Type B pancreatic cell (in vitro differentiated cells): Measurements from ENCODE around the gene PJA1. TPM values are rescaled to one million over a fixed set of nuclear protein-coding genes. Genes with fewer than 3 reads are reported as not detected.

Experiments used
- DNase-seq: peaks from one replicate; pipeline ENCODE4 v3.0.0; 2021; ENCODE audit warnings: mixed read lengths; ENCODE audit not compliant: unreplicated experiment; ENCODE audit errors: extremely low spot score
- H3K27ac Mint-ChIP-seq: 2 replicates; pipeline ENCODE4 v1.8.0; 2021; ENCODE audit warnings: mild to moderate bottlenecking, mixed read lengths
- H3K27me3 Mint-ChIP-seq: 2 replicates; pipeline ENCODE4 v1.8.0; 2021; ENCODE audit warnings: mixed read lengths
- H3K36me3 Mint-ChIP-seq: 2 replicates; pipeline ENCODE4 v1.8.0; 2021; ENCODE audit warnings: mixed read lengths
- H3K4me1 Mint-ChIP-seq: one replicate; pipeline ENCODE4 v1.8.0; 2021; ENCODE audit warnings: mixed read lengths; ENCODE audit not compliant: unreplicated experiment
- H3K4me3 Mint-ChIP-seq: 2 replicates; pipeline ENCODE4 v1.8.0; 2021; ENCODE audit warnings: mild to moderate bottlenecking, mixed read lengths
- H3K9me3 Mint-ChIP-seq: 2 replicates; pipeline ENCODE4 v1.8.0; 2021; ENCODE audit warnings: mixed read lengths
- total RNA-seq: library from RNA; stranded (reverse); gene quantifications from 2 replicates; pipeline ENCODE4 v1.2.1, GENCODE V29; 2021; ENCODE audit warnings: low replicate concordance
- TF ChIP-seq, protein P1 (sequence below): fragments of 200-600 bp; sonication (generic); conservative IDR thresholded peaks from 2 replicates; pipeline ENCODE4 v1.5.0; 2021; ENCODE audit warnings: antibody characterized with exemption, mild to moderate bottlenecking

Gene PJA1
- total RNA-seq, 1 donor from 2014 or later: 47.5 TPM

DNA sequence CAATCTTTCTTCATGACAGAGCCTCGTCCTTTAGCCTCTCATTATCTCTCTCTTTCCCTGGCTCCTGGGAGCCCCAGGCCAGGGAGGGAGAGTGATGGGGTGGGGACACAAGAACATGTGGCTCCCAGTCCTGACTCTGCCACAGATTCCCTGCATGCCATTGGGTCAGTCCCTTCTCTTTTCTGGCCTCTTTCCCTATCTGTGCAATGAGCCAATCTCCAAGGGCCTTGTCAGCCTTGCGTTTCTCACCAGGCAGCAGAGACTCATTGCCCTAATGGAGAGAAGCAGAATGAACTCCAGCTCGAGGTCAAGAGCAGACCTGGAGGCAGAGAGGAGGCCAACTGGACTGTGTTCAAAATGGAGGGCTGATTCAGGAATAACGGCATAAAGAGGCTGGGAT is 38.4 kb upstream of the PJA1 start:
- Mint-ChIP-seq H3K36me3 (no peaks in the 10 kb centered on the region), H3K27ac (no peak overlapping the region), H3K4me3 (no peak overlapping the region), H3K4me1 (no peaks in the 10 kb centered on the region), H3K9me3 (peaks cover 4% of the 10 kb centered on the region), H3K27me3 (no peaks in the 10 kb centered on the region)
- TF ChIP-seq, protein P1, sequence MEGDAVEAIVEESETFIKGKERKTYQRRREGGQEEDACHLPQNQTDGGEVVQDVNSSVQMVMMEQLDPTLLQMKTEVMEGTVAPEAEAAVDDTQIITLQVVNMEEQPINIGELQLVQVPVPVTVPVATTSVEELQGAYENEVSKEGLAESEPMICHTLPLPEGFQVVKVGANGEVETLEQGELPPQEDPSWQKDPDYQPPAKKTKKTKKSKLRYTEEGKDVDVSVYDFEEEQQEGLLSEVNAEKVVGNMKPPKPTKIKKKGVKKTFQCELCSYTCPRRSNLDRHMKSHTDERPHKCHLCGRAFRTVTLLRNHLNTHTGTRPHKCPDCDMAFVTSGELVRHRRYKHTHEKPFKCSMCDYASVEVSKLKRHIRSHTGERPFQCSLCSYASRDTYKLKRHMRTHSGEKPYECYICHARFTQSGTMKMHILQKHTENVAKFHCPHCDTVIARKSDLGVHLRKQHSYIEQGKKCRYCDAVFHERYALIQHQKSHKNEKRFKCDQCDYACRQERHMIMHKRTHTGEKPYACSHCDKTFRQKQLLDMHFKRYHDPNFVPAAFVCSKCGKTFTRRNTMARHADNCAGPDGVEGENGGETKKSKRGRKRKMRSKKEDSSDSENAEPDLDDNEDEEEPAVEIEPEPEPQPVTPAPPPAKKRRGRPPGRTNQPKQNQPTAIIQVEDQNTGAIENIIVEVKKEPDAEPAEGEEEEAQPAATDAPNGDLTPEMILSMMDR: no peak
- no peak for DNase-seq

DNA sequence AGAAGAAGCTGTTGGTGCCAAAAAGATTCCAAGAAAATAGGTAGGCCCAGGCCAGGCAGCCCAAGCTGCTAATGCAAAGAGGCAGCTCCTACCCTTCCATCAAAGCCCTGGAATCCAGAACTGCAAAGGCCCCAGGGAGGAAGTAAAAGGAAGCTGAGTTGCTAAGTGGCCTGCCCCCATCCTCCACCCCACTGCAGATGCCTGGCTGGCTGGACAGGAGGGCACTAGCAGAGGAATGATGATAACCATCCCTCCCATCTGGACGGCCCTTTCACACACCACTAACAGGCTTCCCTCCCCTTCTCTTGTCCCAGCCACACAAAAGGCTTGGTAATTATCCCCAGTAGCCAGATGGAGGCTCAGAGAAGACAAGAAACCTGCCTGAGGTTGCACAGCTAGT is 32.4 kb upstream of the PJA1 start:
- no peak for DNase-seq
- peaks cover under 1% of the 10 kb centered on the region for H3K9me3 Mint-ChIP-seq
- no peaks in the 10 kb centered on the region for H3K36me3 Mint-ChIP-seq
- TF ChIP-seq, protein P1: no peak
- H3K27ac Mint-ChIP-seq: no peak overlapping the region
- no peak overlapping the region for H3K4me3 Mint-ChIP-seq
- no peaks in the 10 kb centered on the region for H3K27me3 Mint-ChIP-seq
- H3K4me1 Mint-ChIP-seq: peaks cover 7% of the 10 kb centered on the region

DNA sequence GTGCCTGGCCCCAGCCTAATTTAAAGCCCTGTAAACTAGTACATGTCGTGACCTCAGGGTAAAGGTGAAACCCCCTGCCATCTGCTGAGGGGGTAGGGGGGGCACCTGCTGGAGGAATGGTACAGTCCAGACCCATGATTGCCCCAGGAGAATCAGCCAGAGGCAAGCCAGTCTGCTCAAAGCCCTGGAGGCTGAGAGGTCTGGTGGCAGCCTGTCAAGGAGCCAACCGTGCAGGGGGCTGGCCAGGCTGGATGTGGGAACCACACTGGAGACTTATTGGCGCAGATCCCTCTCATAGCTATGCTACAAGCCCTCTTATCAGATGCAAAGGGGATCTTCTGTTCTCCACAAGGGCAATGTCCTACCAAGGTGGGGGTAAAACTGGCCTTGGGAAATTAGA is 31.4 kb upstream of the PJA1 start:
- DNase-seq: no peak
- H3K36me3 Mint-ChIP-seq: no peaks in the 10 kb centered on the region
- H3K27ac Mint-ChIP-seq: no peak overlapping the region
- no peaks in the 10 kb centered on the region for H3K27me3 Mint-ChIP-seq
- H3K9me3 Mint-ChIP-seq: no peaks in the 10 kb centered on the region
- TF ChIP-seq, protein P1: no peak
- H3K4me1 Mint-ChIP-seq: peaks cover 7% of the 10 kb centered on the region
- no peak overlapping the region for H3K4me3 Mint-ChIP-seq

DNA sequence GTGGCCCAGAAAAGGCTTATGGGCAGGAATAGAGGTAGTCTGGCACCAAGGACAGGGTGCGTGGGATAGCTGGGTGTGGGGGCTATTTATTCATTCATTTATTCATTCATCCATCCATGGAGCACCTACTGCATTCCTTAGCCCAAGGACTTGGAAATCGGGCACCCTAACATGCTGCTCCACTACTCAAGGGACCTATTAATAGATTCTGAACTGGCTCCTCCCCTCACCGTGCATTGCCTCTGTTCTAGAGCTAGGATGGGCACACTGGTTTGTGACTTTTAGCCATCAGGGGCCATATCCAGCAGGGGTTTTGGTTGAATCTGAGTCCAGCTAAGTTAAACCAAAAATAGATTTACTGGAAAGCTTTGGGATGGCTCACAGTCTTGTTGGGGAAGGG is 30.6 kb upstream of the PJA1 start:
- Mint-ChIP-seq H3K27me3 (no peaks in the 10 kb centered on the region), H3K36me3 (no peaks in the 10 kb centered on the region), H3K4me1 (peaks cover 7% of the 10 kb centered on the region), H3K27ac (no peak overlapping the region), H3K9me3 (no peaks in the 10 kb centered on the region), H3K4me3 (no peak overlapping the region)
- DNase-seq: no peak
- TF ChIP-seq, protein P1: no peak

DNA sequence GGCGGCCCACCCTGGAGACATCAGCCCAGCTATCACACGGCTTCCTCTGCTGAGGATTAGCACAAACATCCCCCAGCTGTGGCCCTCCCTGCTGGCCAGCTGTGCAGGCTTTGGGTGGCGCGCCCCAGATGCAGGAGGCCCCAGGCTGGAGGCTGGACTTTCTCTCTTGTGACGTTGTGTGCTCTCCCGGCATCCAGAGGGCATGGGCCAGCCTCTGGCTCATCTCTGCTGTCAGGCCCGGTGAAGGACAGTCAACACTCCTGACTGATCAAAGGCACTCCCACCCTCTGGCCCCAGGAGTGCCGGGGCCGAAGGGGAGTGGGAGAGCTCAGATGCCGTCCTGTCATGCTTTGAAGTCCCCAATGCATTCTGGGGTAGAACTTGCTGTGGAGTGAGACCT is 29.9 kb upstream of the PJA1 start:
- no peak for DNase-seq
- no peaks in the 10 kb centered on the region for H3K9me3 Mint-ChIP-seq
- no peak overlapping the region for H3K27ac Mint-ChIP-seq
- H3K36me3 Mint-ChIP-seq: no peaks in the 10 kb centered on the region
- no peaks in the 10 kb centered on the region for H3K27me3 Mint-ChIP-seq
- TF ChIP-seq, protein P1: no peak
- no peak overlapping the region for H3K4me3 Mint-ChIP-seq
- H3K4me1 Mint-ChIP-seq: peaks cover 7% of the 10 kb centered on the region

DNA sequence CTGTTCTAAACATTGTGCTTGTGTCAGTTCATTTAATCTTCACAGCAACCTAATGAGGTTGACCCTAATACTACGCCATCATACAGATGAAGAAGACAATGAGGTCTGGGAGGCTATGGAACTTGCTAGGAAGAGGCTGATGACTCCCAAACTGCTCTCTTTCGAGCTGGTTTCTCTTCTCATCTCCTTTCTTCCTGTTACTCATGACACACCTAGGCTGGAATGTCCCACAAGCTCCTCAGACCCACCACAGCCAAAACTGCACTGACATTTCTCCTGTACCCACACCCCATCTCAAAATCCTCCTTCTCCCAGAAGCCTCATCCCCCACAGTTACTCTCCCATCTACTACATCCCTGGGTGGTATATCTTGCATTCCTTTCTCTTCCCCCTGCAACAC is 27.4 kb upstream of the PJA1 start:
- TF ChIP-seq, protein P1: no peak
- H3K4me1 Mint-ChIP-seq: peaks cover 7% of the 10 kb centered on the region
- no peaks in the 10 kb centered on the region for H3K36me3 Mint-ChIP-seq
- no peaks in the 10 kb centered on the region for H3K9me3 Mint-ChIP-seq
- no peaks in the 10 kb centered on the region for H3K27me3 Mint-ChIP-seq
- no peak overlapping the region for H3K27ac Mint-ChIP-seq
- no peak for DNase-seq
- no peak overlapping the region for H3K4me3 Mint-ChIP-seq
